K562 (cell line): Measurements from ENCODE around the gene S100P. TPM values are rescaled to one million over a fixed set of nuclear protein-coding genes. Genes with fewer than 3 reads are reported as not detected.
A peak's percentile ranks its signal among the peaks of the same experiment; 100 is the strongest.

Experiments used
- ARNT ChIP-seq, 2 experiments: fragments of 450-650 bp; IDR thresholded peaks; 2 replicates each; pipeline ENCODE4 v1.6.1; 2016; ENCODE audit warnings: mild to moderate bottlenecking in 1 of 2
- E2F3 ChIP-seq: fragments of 250-450 bp; sonication (Bioruptor Pico); IDR thresholded peaks from 2 replicates; pipeline ENCODE4 v1.4.0; 2020; ENCODE audit warnings: mild to moderate bottlenecking
- HDAC2 ChIP-seq: fragments of 450-650 bp; IDR thresholded peaks from 2 replicates; pipeline ENCODE4 v1.6.1; 2016; ENCODE audit warnings: mild to moderate bottlenecking
- ID3 ChIP-seq, 2 experiments: fragments of 250-450 bp in 1 of 2; fragments of 450-650 bp in 1 of 2; sonication (Bioruptor Pico) in 1 of 2; IDR thresholded peaks; 2 replicates each; pipeline versions ENCODE4 v1.6.1 to v1.8.0; 2016 to 2021; ENCODE audit warnings: mild to moderate bottlenecking in 2 of 2, moderate library complexity in 2 of 2, missing compliant biosample characterization in 1 of 2, missing genetic modification characterization in 1 of 2
- NCOR1 ChIP-seq: fragments of 450-650 bp; IDR thresholded peaks from 2 replicates; pipeline ENCODE4 v1.6.1; 2016; ENCODE audit warnings: mild to moderate bottlenecking, moderate library complexity
- POLR2G ChIP-seq: fragments of 200-400 bp; formaldehyde crosslinking; IDR thresholded peaks from 2 replicates; pipeline ENCODE4 v1.6.1; 2017; ENCODE audit warnings: low read depth, mild to moderate bottlenecking, antibody characterized with exemption, low read length, moderate library complexity
- REST ChIP-seq, 2 experiments: fragments of 450-650 bp; formaldehyde crosslinking in 1 of 2; IDR thresholded peaks; 2 replicates each; pipeline versions ENCODE4 v1.4.0 to v1.6.1; 2014 to 2020; ENCODE audit warnings: mild to moderate bottlenecking in 2 of 2, borderline replicate concordance in 1 of 2, low read depth in 1 of 2
- RNF2 ChIP-seq: sonication (generic); IDR thresholded peaks from 2 replicates; pipeline ENCODE4 v1.6.1; 2016
- STAT6 ChIP-seq: sonication (generic); formaldehyde crosslinking; IDR thresholded peaks from 2 replicates; pipeline ENCODE4 v1.8.1; 2023; ENCODE audit warnings: mild to moderate bottlenecking, missing genetic modification reagents
- THAP7 ChIP-seq: fragments of 250-450 bp; sonication (Bioruptor Pico); IDR thresholded peaks from 2 replicates; pipeline ENCODE4 v1.5.0; 2021
- ZFX ChIP-seq: sonication (generic); formaldehyde crosslinking; IDR thresholded peaks from 2 replicates; pipeline ENCODE4 v1.8.0; 2022; ENCODE audit warnings: mild to moderate bottlenecking, missing genetic modification reagents, moderate library complexity
- ZNF175 ChIP-seq: fragments of 200-800 bp; sonication (Bioruptor generic); IDR thresholded peaks from 2 replicates; pipeline ENCODE4 v1.6.1; 2016; ENCODE audit warnings: low read depth, mild to moderate bottlenecking, missing genetic modification characterization, missing compliant biosample characterization
- ZNF280B ChIP-seq: fragments of 250-450 bp; sonication (Bioruptor Pico); IDR thresholded peaks from 2 replicates; pipeline ENCODE4 v1.5.1; 2021; ENCODE audit warnings: mild to moderate bottlenecking
- ZNF551 ChIP-seq: fragments of 250-450 bp; sonication (Bioruptor Pico); IDR thresholded peaks from 2 replicates; pipeline ENCODE4 v1.5.0; 2021; ENCODE audit warnings: mild to moderate bottlenecking, moderate library complexity
- ZNF830 ChIP-seq: fragments of 250-450 bp; sonication (Bioruptor Pico); IDR thresholded peaks from 2 replicates; pipeline ENCODE4 v1.5.0; 2021; ENCODE audit warnings: mild to moderate bottlenecking
- ZSCAN29 ChIP-seq: fragments of 450-650 bp; IDR thresholded peaks from 2 replicates; pipeline ENCODE4 v1.6.1; 2017
- polyA plus RNA-seq, 8 experiments: library from polyadenylated mRNA; depleted of rRNA in 4 of 8; stranded (reverse) in 5 of 8; unstranded in 3 of 8; fragments of >200 nt; fragmentation: Nextera tagmentation in 2 of 8; fragmentation: Illumina TruSeq in 1 of 8; extraction: Ambion mirVana in 2 of 8; extraction: Trizol in 1 of 8; gene quantifications; 2 replicates each; pipeline versions ENCODE4 v1.2.1 to v1.2.3, GENCODE V29; 2011 to 2014; ENCODE audit warnings: inconsistent platforms in 1 of 8, missing spikeins in 1 of 8
- total RNA-seq, 7 experiments: library from RNA; depleted of rRNA in 6 of 7; stranded (reverse); fragments of >200 nt in 6 of 7; fragmentation: Illumina TruSeq in 2 of 7; extraction: Trizol in 2 of 7; gene quantifications; 2 replicates each; pipeline versions ENCODE4 v1.2.1 to v1.2.3, GENCODE V29; 2011 to 2021; ENCODE audit warnings: low replicate concordance in 1 of 7

Gene S100P
- total and polyA plus RNA-seq, 9 of the 15 experiments (the other 6 are each of a cell fraction or from before 2014, with no cell fraction given), result 4.1 to 23.8 (median 7.5) TPM

- TF ChIP-seq REST (IDR thresholded peaks at IDR 0.05; ENCODE audit: borderline replicate concordance) (peak; percentile 37; the same call in 1 of the 2 replicates), REST (CRISPR knock-in tag; IDR thresholded peaks at IDR 0.05; ENCODE audit: low read depth) (no peak), STAT6 (CRISPR knock-in tag) (no peak), HDAC2 (no peak), NCOR1 (no peak), RNF2 (no peak), ZNF551 (CRISPR knock-in tag) (no peak), ZSCAN29 (no peak), ZFX (no peak), E2F3 (CRISPR knock-in tag) (no peak), THAP7 (CRISPR knock-in tag) (no peak), ARNT (IDR thresholded peaks at IDR 0.05) (no peak), ZNF175 (CRISPR knock-in tag) (no peak), ZNF830 (CRISPR knock-in tag) (no peak), ZNF280B (CRISPR knock-in tag) (no peak), POLR2G (peak; percentile 56), ID3 (CRISPR knock-in tag; IDR thresholded peaks at IDR 0.05) (no peak), ID3 (tag; IDR thresholded peaks at IDR 0.05) (no peak)
These were observed 12.5 kb upstream of the S100P start (continued) for GRCh38 chr4:6681191-6681590.
